HAP-1 (cell line): ENCODE results near the gene KAT2A.

Experiments
- DNase-seq, 2 experiments: peaks; one replicate each; pipeline ENCODE4 v3.0.0-alpha.2; 2016 to 2020; ENCODE audit warnings: low spot score in 2 of 2
- H3K27me3 ChIP-seq: fragments of 250-450 bp; sonication (Bioruptor Pico); 2 replicates; pipeline ENCODE4 v1.5.1; 2020; ENCODE audit warnings: low read depth, mild to moderate bottlenecking, moderate library complexity
- H3K36me3 ChIP-seq: fragments of 250-450 bp; sonication (Bioruptor Pico); replicated peaks from 2 replicates; pipeline ENCODE4 v1.5.1; 2020; ENCODE audit warnings: mild to moderate bottlenecking
- H3K4me1 ChIP-seq: fragments of 250-450 bp; sonication (Bioruptor Pico); 2 replicates; pipeline ENCODE4 v1.5.1; 2020; ENCODE audit warnings: mild to moderate bottlenecking
- H3K4me3 ChIP-seq: fragments of 250-450 bp; sonication (Bioruptor Pico); 2 replicates; pipeline ENCODE4 v1.5.1; 2020; ENCODE audit warnings: mild to moderate bottlenecking, moderate library complexity
- H3K9me3 ChIP-seq: fragments of 250-450 bp; sonication (Bioruptor Pico); 2 replicates; pipeline ENCODE4 v1.5.1; 2020; ENCODE audit warnings: mild to moderate bottlenecking, moderate library complexity
- in situ Hi-C: fragments of 300-500 bp; cut with MboI; formaldehyde crosslinking; loops from 3 replicates; pipeline ENCODE4 v1.14.3; 2020; ENCODE audit warnings: low sequenced_read_pairs, inconsistent platforms, mixed read lengths

The KAT2A gene

GRCh38 chr17:42087042-42087701 lies 34.0 kb downstream of the KAT2A start:
- no peaks in the 10 kb centered on the region for H3K36me3 ChIP-seq
- H3K4me3 ChIP-seq, result no peak overlapping the region
- H3K9me3 ChIP-seq, result no peaks in the 10 kb centered on the region
- in situ Hi-C loops, result no loop called here
- no peak for DNase-seq
- H3K4me1 ChIP-seq, result no peaks in the 10 kb centered on the region
- peaks cover 8% of the 10 kb centered on the region for H3K27me3 ChIP-seq

- no peaks in the 10 kb centered on the region for H3K4me1 ChIP-seq
- H3K9me3 ChIP-seq, result no peaks in the 10 kb centered on the region
- DNase-seq, result peak in 1 of 2 experiments; percentile 0
- no peak overlapping the region for H3K4me3 ChIP-seq
- no peaks in the 10 kb centered on the region for H3K36me3 ChIP-seq
- H3K27me3 ChIP-seq, result no peaks in the 10 kb centered on the region
- in situ Hi-C loops, result no loop called here
Observed at GRCh38 chr17:42081516-42082129, 39.5 kb downstream of the KAT2A start.

GRCh38 chr17:42079541-42079940 lies 41.6 kb downstream of the KAT2A start:
- no peaks in the 10 kb centered on the region for H3K9me3 ChIP-seq
- no peak for DNase-seq
- H3K27me3 ChIP-seq, result no peaks in the 10 kb centered on the region
- H3K4me1 ChIP-seq, result no peaks in the 10 kb centered on the region
- in situ Hi-C loops, result no loop called here
- H3K4me3 ChIP-seq, result no peak overlapping the region
- no peaks in the 10 kb centered on the region for H3K36me3 ChIP-seq

- H3K36me3 ChIP-seq, result no peaks in the 10 kb centered on the region
- DNase-seq, result no peak
- H3K4me1 ChIP-seq, result no peaks in the 10 kb centered on the region
- in situ Hi-C loops, result no loop called here
- no peaks in the 10 kb centered on the region for H3K9me3 ChIP-seq
- H3K27me3 ChIP-seq, result no peaks in the 10 kb centered on the region
- H3K4me3 ChIP-seq, result no peak overlapping the region
Observed at GRCh38 chr17:42078396-42079043, 42.6 kb downstream of the KAT2A start.

- no peaks in the 10 kb centered on the region for H3K4me1 ChIP-seq
- H3K27me3 ChIP-seq, result no peaks in the 10 kb centered on the region
- H3K36me3 ChIP-seq, result no peaks in the 10 kb centered on the region
- no peak overlapping the region for H3K4me3 ChIP-seq
- DNase-seq, result no peak
- no peaks in the 10 kb centered on the region for H3K9me3 ChIP-seq
- in situ Hi-C loops, result no loop called here
Observed at GRCh38 chr17:42077755-42078154, 43.4 kb downstream of the KAT2A start.

GRCh38 chr17:42076797-42077559 lies 44.2 kb downstream of the KAT2A start:
- in situ Hi-C loops, result no loop called here
- peaks cover 1% of the 10 kb centered on the region; the same call in 1 of the 2 replicates for H3K4me1 ChIP-seq

GRCh38 chr17:42075789-42076188 lies 45.4 kb downstream of the KAT2A start:
- no peak for DNase-seq
- H3K36me3 ChIP-seq, result no peaks in the 10 kb centered on the region
- H3K4me3 ChIP-seq, result no peak overlapping the region
- in situ Hi-C loops, result no loop called here
- no peaks in the 10 kb centered on the region for H3K9me3 ChIP-seq
- H3K27me3 ChIP-seq, result no peaks in the 10 kb centered on the region
- peaks cover 4% of the 10 kb centered on the region; the same call in 1 of the 2 replicates for H3K4me1 ChIP-seq

More at GRCh38 chr17:42076797-42077559, 44.2 kb downstream of the KAT2A start:
- Histone ChIP-seq H3K9me3 (no peaks in the 10 kb centered on the region), H3K27me3 (no peaks in the 10 kb centered on the region), H3K36me3 (no peaks in the 10 kb centered on the region), H3K4me3 (no peak overlapping the region)
- no peak for DNase-seq

GRCh38 chr17:42072323-42073187 lies 48.6 kb downstream of the KAT2A start:
- Histone ChIP-seq H3K27me3 (no peaks in the 10 kb centered on the region), H3K4me1 (peaks cover 4% of the 10 kb centered on the region; the same call in 1 of the 2 replicates), H3K4me3 (peak overlapping the region; percentile 34), H3K9me3 (no peaks in the 10 kb centered on the region), H3K36me3 (no peaks in the 10 kb centered on the region)
- in situ Hi-C loops, result no loop called here
- DNase-seq, result peak in 1 of 2 experiments; percentile 64

GRCh38 chr17:42071810-42072209 lies 49.4 kb downstream of the KAT2A start:
- H3K36me3 ChIP-seq, result no peaks in the 10 kb centered on the region
- H3K9me3 ChIP-seq, result no peaks in the 10 kb centered on the region
- DNase-seq, result peak in 1 of 2 experiments; percentile 27
- in situ Hi-C loops, result no loop called here
- H3K27me3 ChIP-seq, result no peaks in the 10 kb centered on the region
- H3K4me1 ChIP-seq, result peaks cover 4% of the 10 kb centered on the region; the same call in 1 of the 2 replicates
- H3K4me3 ChIP-seq, result peak overlapping the region; percentile 34

GRCh38 chr17:42068979-42069378 lies 52.2 kb downstream of the KAT2A start:
- no peak for DNase-seq
- in situ Hi-C loops, result no loop called here

GRCh38 chr17:42067371-42068091 lies 53.6 kb downstream of the KAT2A start:
- Histone ChIP-seq H3K9me3 (no peaks in the 10 kb centered on the region), H3K4me3 (no peak overlapping the region), H3K36me3 (no peaks in the 10 kb centered on the region), H3K4me1 (peaks cover 4% of the 10 kb centered on the region; the same call in 1 of the 2 replicates), H3K27me3 (no peaks in the 10 kb centered on the region)
- DNase-seq, result peak; percentile 42 to 89
- in situ Hi-C loops, result no loop called here

More at GRCh38 chr17:42068979-42069378, 52.2 kb downstream of the KAT2A start:
- H3K27me3 ChIP-seq, result no peaks in the 10 kb centered on the region
- H3K4me1 ChIP-seq, result peaks cover 4% of the 10 kb centered on the region; the same call in 1 of the 2 replicates
- no peaks in the 10 kb centered on the region for H3K9me3 ChIP-seq
- no peak overlapping the region for H3K4me3 ChIP-seq
- no peaks in the 10 kb centered on the region for H3K36me3 ChIP-seq

GRCh38 chr17:42065201-42065600 lies 56.0 kb downstream of the KAT2A start:
- no peak for DNase-seq
- in situ Hi-C loops, result no loop called here
- Histone ChIP-seq H3K4me1 (no peaks in the 10 kb centered on the region), H3K4me3 (no peak overlapping the region), H3K36me3 (no peaks in the 10 kb centered on the region), H3K27me3 (no peaks in the 10 kb centered on the region), H3K9me3 (no peaks in the 10 kb centered on the region)
